Left lung (tissue), 10 donors: ENCODE data around the gene INCENP. TPM values are rescaled to one million over a fixed set of nuclear protein-coding genes. Genes with fewer than 3 reads are reported as not detected.
"Not testable (repeated sequence)": the region's sequence is repeated elsewhere in the genome, so short reads cannot be mapped to it uniquely, and the experiment has no call there.

Experiments used
- ATAC-seq: fragments of 200-7000 bp; cut with Tn5 transposase; one replicate; pipeline ENCODE4 v1.9.1; 2020; ENCODE audit warnings: moderate library complexity
- DNase-seq, 4 donors: peaks; one replicate each; pipeline ENCODE4 v3.0.0-alpha.2; 2013 to 2020
- H3K27ac ChIP-seq, 2 donors: fragments of 200-600 bp; sonication (generic) in 1 of 2; one replicate each; pipeline versions ENCODE4 v1.5.0 to v1.8.0; 2020 to 2021
- H3K27me3 ChIP-seq, 2 donors: fragments of 200-600 bp; sonication (generic) in 1 of 2; one replicate each; pipeline versions ENCODE4 v1.5.0 to v1.8.0; 2020 to 2021
- H3K36me3 ChIP-seq, 2 donors: fragments of 200-600 bp; sonication (generic) in 1 of 2; one replicate each; pipeline versions ENCODE4 v1.5.0 to v1.8.0; 2020 to 2021
- H3K4me1 ChIP-seq, 2 donors: fragments of 200-600 bp; one replicate each; pipeline ENCODE4 v1.8.0; 2021
- H3K4me3 ChIP-seq, 2 donors: fragments of 200-600 bp; sonication (generic) in 1 of 2; one replicate each; pipeline versions ENCODE4 v1.5.0 to v1.8.0; 2020 to 2021; ENCODE audit warnings: mild to moderate bottlenecking in 1 of 2
- H3K9me3 ChIP-seq, 2 donors: fragments of 200-600 bp; sonication (generic) in 1 of 2; one replicate each; pipeline versions ENCODE4 v1.5.0 to v1.8.0; 2020 to 2021
- CTCF ChIP-seq, 2 donors: fragments of 200-600 bp; sonication (generic) in 1 of 2; IDR thresholded peaks; one replicate each; pipeline versions ENCODE4 v1.5.0 to v1.8.0; 2021; ENCODE audit warnings: antibody characterized with exemption in 2 of 2
- intact Hi-C, 2 donors: fragments of 100-400 bp; cut with DNase I; formaldehyde crosslinking; loops; one replicate each; pipeline versions ENCODE4 v1.11.2 to v1.14.2; 2022
- polyA plus RNA-seq, 6 donors: library from polyadenylated mRNA; unstranded; fragments of 120-200 nt; gene quantifications; one replicate each; pipeline ENCODE4 v1.2.1, GENCODE V29; 2013; ENCODE audit not compliant: insufficient read length in 6 of 6
- total RNA-seq, 2 donors: library from RNA; stranded (reverse); fragmentation: NEBNext Ultra II Directional; extraction: Animal tissue kit (Norgen Biotek cat#: 25700); gene quantifications; one replicate each; pipeline ENCODE4 v1.2.1, GENCODE V29; 2021
- donor health status: DM: no; HTN: yes; CAD: no.
- donor health status: DM: no; HTN: no; CAD: no.

The INCENP gene
- total and polyA plus RNA-seq, 8 donors, result 17.3 to 47.4 (median 30.1) TPM

GRCh38 chr11:62181097-62181496 lies 57.3 kb downstream of the INCENP start:
- ATAC-seq, result no peak

GRCh38 chr11:62182147-62182891 lies 58.5 kb downstream of the INCENP start:
- Histone ChIP-seq H3K4me1 (no peaks in the 10 kb centered on the region), H3K27ac (no peak overlapping the region)

More at GRCh38 chr11:62181097-62181496, 57.3 kb downstream of the INCENP start:
- H3K27me3 ChIP-seq, result peaks cover 3 to 50% of the 10 kb centered on the region in 2 donors
- no peaks in the 10 kb centered on the region for H3K36me3 ChIP-seq
- H3K4me1 ChIP-seq, result no peaks in the 10 kb centered on the region
- no peak for DNase-seq
- H3K9me3 ChIP-seq, result peaks cover 0 to 2% of the 10 kb centered on the region in 2 donors
- intact Hi-C loops, result no loop called here
- H3K27ac ChIP-seq, result no peak overlapping the region
- no peak overlapping the region for H3K4me3 ChIP-seq
- TF ChIP-seq CTCF (IDR thresholded peaks at IDR 0.05), result no peak

GRCh38 chr11:62186195-62186594 lies 62.4 kb downstream of the INCENP start:
- Histone ChIP-seq H3K4me1 (no peaks in the 10 kb centered on the region), H3K9me3 (peaks cover 0 to 2% of the 10 kb centered on the region in 2 donors), H3K27me3 (peaks cover 0 to 55% of the 10 kb centered on the region in 2 donors), H3K27ac (no peak overlapping the region), H3K36me3 (no peaks in the 10 kb centered on the region), H3K4me3 (no peak overlapping the region)
- ATAC-seq, result no peak
- DNase-seq, result no peak
- intact Hi-C loops, result no loop called here
- no peak for TF ChIP-seq CTCF (IDR thresholded peaks at IDR 0.05)

More at GRCh38 chr11:62182147-62182891, 58.5 kb downstream of the INCENP start:
- intact Hi-C loops, result no loop called here
- H3K36me3 ChIP-seq, result no peaks in the 10 kb centered on the region
- H3K9me3 ChIP-seq, result peaks cover 0 to 2% of the 10 kb centered on the region in 2 donors
- no peak for TF ChIP-seq CTCF (IDR thresholded peaks at IDR 0.05)
- no peak for ATAC-seq
- peaks cover 3 to 47% of the 10 kb centered on the region in 2 donors for H3K27me3 ChIP-seq
- H3K4me3 ChIP-seq, result no peak overlapping the region
- DNase-seq, result no peak

GRCh38 chr11:62190011-62190410 lies 66.2 kb downstream of the INCENP start, which contains the start of gene SCGB1D1:
Gene SCGB1D1, plus strand, starts transcription at chr11:62190216. Its CDS starts 69 bp downstream, at chr11:62190285.
- ATAC-seq, result no peak
- Histone ChIP-seq H3K27ac (no peak within 1 kb of the TSS), H3K4me1 (no peaks in the 10 kb centered on the region), H3K9me3 (no peaks in the 10 kb centered on the region), H3K27me3 (peaks cover 0 to 61% of the 10 kb centered on the region in 2 donors), H3K36me3 (no peaks in the 10 kb centered on the region), H3K4me3 (no peak within 1 kb of the TSS)
- intact Hi-C loops, result no loop called here
- DNase-seq, result no peak
- TF ChIP-seq CTCF (IDR thresholded peaks at IDR 0.05), result no peak

GRCh38 chr11:62193952-62194351 lies 70.1 kb downstream of the INCENP start:
- no peak overlapping the region for H3K27ac ChIP-seq
- ATAC-seq (peak; percentile 33), DNase-seq (no peak)
- H3K27me3 ChIP-seq, result peaks cover 0 to 50% of the 10 kb centered on the region in 2 donors
- H3K9me3 ChIP-seq, result no peaks in the 10 kb centered on the region
- TF ChIP-seq CTCF (IDR thresholded peaks at IDR 0.05), result no peak
- H3K4me3 ChIP-seq, result no peak overlapping the region
- H3K4me1 ChIP-seq, result no peaks in the 10 kb centered on the region
- no peaks in the 10 kb centered on the region for H3K36me3 ChIP-seq
- intact Hi-C loops, result no loop called here

- not testable (repeated sequence) for H3K4me3 ChIP-seq, DNase-seq
- peaks cover 0 to 39% of the 10 kb centered on the region in 2 donors for H3K27me3 ChIP-seq
Measured at GRCh38 chr11:62195010-62195409, 71.2 kb downstream of the INCENP start.

More at GRCh38 chr11:62195010-62195409, 71.2 kb downstream of the INCENP start:
- H3K9me3 ChIP-seq, intact Hi-C loops, H3K36me3 ChIP-seq, ATAC-seq, H3K27ac ChIP-seq, H3K4me1 ChIP-seq: not testable (repeated sequence)
